ENCODE results near the gene SCAF11. TPM values are rescaled to one million over a fixed set of nuclear protein-coding genes. Genes with fewer than 3 reads are reported as not detected.

SCAF11 gene
- total RNA-seq, 2 experiments from 2014 or later = 134 to 140 TPM

DNA sequence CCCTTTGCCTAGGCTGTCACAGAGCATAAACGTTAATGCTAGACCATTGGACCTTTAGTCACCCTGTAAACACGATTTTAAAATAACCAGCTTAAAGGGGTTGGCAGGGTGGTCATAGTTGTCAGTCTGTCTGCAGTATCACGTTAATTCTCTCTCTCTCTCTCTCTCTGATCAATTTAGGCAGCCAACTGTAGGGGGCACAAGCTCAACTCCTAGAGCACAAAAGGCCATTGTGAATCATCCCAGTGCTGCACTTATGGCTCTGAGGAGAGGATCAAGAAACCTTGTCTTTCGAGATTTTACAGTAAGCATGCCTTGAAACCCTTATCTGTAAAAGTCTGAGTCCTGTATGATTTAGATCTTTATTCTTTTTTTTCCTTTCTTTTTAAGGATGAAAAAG is 97.1 kb downstream of the SCAF11 start:
- Mint-ChIP-seq H3K27ac (no peak overlapping the region), H3K9me3 (no peaks in the 10 kb centered on the region), H3K36me3 (ENCODE audit: low read depth) (peaks cover 55% of the 10 kb centered on the region), H3K4me1 (peaks cover 26% of the 10 kb centered on the region), H3K27me3 (no peaks in the 10 kb centered on the region), H3K4me3 (no peak overlapping the region)
- ChIA-PET CTCF (interaction anchor here (1.0 to 1.7 kb wide), 2 partner anchors 14 to 26 kb away, joined by 4 to 5 read pairs; no protein-coding TSS in a partner anchor), POLR2A (no interaction called here)
- DNase-seq = no peak

DNA sequence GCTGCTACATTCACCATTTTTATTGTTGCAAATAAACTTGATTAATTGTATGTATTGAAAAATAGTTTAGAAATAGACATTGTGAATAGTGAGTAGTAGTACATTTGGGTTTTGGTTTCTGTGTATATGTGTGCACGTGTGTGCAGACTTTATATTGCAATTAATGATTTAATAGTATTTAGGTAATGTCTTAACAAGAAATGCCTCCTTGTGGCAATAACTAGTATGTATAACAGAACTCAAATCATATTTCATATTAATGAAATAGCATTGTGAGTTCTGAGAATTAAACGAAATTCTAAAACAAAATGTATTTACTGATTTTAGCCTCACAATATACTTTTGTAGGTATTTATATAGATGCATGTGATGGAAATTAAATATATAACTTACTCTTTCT is 100.1 kb downstream of the SCAF11 start:
- CTCF ChIA-PET = no interaction called here
- Mint-ChIP-seq H3K27me3 (no peaks in the 10 kb centered on the region), H3K4me1 (peaks cover 26% of the 10 kb centered on the region), H3K36me3 (ENCODE audit: low read depth) (peaks cover 55% of the 10 kb centered on the region), H3K9me3 (peaks cover 8% of the 10 kb centered on the region), H3K27ac (no peak overlapping the region), H3K4me3 (no peak overlapping the region)
- DNase-seq = no peak
- POLR2A ChIA-PET = no interaction called here

DNA sequence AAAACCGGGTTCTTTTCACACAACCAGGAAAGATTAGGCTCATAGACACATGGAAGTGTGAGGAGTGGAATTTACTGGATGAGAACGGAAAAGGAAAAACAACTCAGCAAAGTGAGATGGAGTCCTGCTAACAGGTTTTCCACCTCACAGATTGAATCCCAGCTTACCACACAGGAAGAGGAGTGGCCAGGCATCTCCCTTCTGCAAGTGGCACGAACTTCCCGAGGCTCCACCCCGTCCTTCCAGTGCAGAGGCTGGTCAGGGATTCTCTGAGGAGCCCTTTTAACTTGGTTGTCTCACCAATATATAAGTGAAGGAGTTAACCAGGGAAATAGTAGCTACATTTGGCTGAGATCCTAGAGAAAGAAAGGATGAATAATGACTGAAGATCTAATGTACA is 102.8 kb downstream of the SCAF11 start:
- no peak for DNase-seq
- CTCF ChIA-PET = no interaction called here
- peaks cover 57% of the 10 kb centered on the region for H3K36me3 Mint-ChIP-seq (ENCODE audit: low read depth)
- H3K4me3 Mint-ChIP-seq = no peak overlapping the region
- POLR2A ChIA-PET = no interaction called here
- peaks cover 14% of the 10 kb centered on the region for H3K4me1 Mint-ChIP-seq
- peaks cover 15% of the 10 kb centered on the region for H3K9me3 Mint-ChIP-seq
- no peaks in the 10 kb centered on the region for H3K27me3 Mint-ChIP-seq
- H3K27ac Mint-ChIP-seq = no peak overlapping the region

DNA sequence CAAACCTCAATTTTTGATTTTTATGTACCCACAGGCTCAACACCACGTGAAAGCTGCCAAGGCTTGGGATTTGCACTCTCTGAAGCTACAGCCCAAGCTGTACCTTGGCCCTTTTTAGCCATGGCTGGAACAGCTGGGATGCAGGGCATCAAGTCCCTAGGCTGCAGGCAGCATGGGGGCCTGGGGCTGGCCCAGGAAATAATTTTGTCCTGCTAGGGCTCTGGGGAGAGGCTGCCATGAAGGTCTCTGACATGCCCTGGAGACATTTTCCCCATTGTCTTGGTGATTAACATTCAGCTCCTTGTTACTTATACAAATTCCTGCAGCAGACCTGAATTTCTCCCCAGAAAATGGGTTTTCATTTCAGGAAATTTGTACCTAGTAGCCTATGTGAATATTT is 103.7 kb downstream of the SCAF11 start:
- Mint-ChIP-seq H3K4me3 (no peak overlapping the region), H3K27ac (no peak overlapping the region), H3K9me3 (peaks cover 15% of the 10 kb centered on the region), H3K27me3 (no peaks in the 10 kb centered on the region), H3K36me3 (ENCODE audit: low read depth) (peaks cover 58% of the 10 kb centered on the region), H3K4me1 (peaks cover 9% of the 10 kb centered on the region)
- DNase-seq = no peak
- POLR2A ChIA-PET = no interaction called here
- CTCF ChIA-PET = interaction anchor here (0.7 to 1.0 kb wide), 2 partner anchors 29 to 157 kb away, joined by 3 read pairs; partner anchors contain the start of gene ARID2

DNA sequence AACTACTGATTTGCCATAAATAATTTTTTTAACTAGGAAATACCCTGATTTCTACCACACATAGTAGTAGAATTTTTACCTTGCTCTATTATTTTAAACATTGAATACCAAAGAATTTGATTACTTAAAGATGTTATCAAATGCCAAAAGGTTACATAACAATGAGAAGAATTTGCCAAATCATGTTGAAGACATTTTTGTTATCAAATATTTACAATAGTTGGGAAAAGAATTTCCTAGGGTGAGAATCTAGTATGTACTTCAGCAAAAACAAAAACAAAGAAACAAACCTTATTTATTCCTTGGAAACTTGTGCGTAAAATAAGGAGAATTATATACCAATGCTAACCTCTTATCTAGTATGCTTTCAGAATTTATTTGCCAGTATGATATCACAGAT is 107.2 kb downstream of the SCAF11 start:
- H3K27me3 Mint-ChIP-seq = no peaks in the 10 kb centered on the region
- CTCF ChIA-PET = no interaction called here
- peaks cover 34% of the 10 kb centered on the region for H3K4me1 Mint-ChIP-seq
- peaks cover 82% of the 10 kb centered on the region for H3K36me3 Mint-ChIP-seq (ENCODE audit: low read depth)
- DNase-seq = no peak
- no peak overlapping the region for H3K27ac Mint-ChIP-seq
- POLR2A ChIA-PET = no interaction called here
- no peak overlapping the region for H3K4me3 Mint-ChIP-seq
- peaks cover 15% of the 10 kb centered on the region for H3K9me3 Mint-ChIP-seq

DNA sequence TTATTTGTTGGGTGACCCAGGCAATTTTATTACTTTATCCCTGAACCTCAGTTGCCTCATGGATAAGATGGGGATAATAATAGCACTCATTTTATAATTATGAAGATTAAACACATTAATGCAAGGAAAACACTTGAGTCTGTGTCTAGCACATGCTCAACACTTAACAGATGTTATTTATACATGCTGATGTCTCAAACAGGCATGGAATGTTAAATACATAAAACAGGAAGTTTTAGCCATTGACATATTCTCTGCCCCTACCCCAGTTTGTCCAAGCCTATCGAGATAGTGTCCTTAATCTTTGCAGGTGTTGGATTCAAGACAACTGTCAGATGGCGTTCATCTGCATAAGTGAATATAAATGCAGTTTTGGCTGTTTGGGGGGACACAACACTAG is 109.8 kb downstream of the SCAF11 start:
- ChIA-PET CTCF (no interaction called here), POLR2A (no interaction called here)
- DNase-seq = no peak
- Mint-ChIP-seq H3K36me3 (ENCODE audit: low read depth) (peaks cover 82% of the 10 kb centered on the region), H3K4me1 (peaks cover 50% of the 10 kb centered on the region), H3K9me3 (peaks cover 10% of the 10 kb centered on the region), H3K27me3 (no peaks in the 10 kb centered on the region), H3K27ac (no peak overlapping the region), H3K4me3 (no peak overlapping the region)

DNA sequence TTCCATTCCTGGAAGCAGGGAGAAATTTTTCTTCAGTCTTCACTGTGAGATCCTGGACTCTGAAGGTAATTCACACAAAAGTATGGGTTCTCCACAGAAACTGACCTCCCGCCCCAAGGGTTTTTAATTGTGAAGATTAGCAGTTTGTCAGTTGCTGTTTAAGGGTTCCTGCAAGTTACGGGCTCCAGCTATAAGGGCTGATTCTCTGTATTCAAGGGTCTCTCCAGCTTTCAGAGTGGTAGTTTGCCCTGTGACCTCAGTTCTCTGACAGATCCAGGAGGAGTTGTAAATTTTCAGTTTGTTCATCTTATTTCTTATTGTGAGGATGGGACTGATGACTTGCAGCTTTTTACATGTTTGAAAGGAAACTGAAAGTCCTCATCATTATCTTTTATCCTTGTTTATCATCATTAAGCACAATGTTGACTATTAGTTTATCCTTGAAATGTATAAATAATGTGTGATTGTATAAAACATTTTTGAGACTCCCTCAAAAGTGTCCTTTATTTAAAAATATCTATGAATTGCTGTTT is 110.9 kb downstream of the SCAF11 start:
- Mint-ChIP-seq H3K4me3 (peak overlapping the region; percentile 30), H3K4me1 (peaks cover 55% of the 10 kb centered on the region), H3K9me3 (peaks cover 7% of the 10 kb centered on the region), H3K36me3 (ENCODE audit: low read depth) (peaks cover 83% of the 10 kb centered on the region), H3K27me3 (no peaks in the 10 kb centered on the region), H3K27ac (peak overlapping the region; percentile 86)
- DNase-seq = no peak
- POLR2A ChIA-PET = no interaction called here
- CTCF ChIA-PET = interaction anchor here (1.0 to 1.3 kb wide), 3 partner anchors 13 to 25 kb away, joined by 3 to 5 read pairs (median 4); no protein-coding TSS in a partner anchor

DNA sequence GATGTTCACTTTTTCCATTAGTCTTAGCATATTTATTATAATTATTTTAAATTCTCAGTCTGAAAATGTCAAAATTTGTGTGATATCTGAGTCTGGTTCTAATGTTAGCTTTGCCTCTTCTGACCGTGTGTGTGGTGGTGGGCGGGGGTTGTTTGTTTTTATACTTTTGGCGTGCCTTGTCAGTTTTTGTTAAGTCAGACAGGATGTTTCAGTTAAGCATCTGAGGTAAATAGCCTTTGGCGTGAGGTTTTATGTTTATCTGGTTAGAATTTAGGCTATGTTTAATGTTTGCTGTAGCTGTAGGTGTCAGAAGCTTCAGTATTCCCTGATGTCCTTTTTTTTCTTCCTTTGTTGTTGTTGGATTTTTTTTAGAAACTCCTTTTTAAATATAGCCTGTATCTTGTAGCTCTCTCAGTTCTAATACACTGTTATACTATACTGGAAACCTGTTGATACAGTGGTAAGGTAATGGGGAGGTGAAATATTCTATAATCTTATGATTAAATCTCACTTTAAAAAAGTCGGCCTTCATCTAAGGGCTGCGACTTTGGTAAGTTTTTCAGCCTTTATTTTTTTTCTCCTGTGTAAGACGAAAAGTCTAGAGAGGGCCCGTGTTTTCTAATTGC is 111.6 kb downstream of the SCAF11 start:
- Mint-ChIP-seq H3K4me1 (peaks cover 55% of the 10 kb centered on the region), H3K9me3 (peaks cover 9% of the 10 kb centered on the region), H3K4me3 (peak overlapping the region; percentile 30), H3K27ac (peak overlapping the region; percentile 86), H3K36me3 (ENCODE audit: low read depth) (peaks cover 83% of the 10 kb centered on the region), H3K27me3 (no peaks in the 10 kb centered on the region)
- ChIA-PET POLR2A (interaction anchor here (0.5 to 0.6 kb wide), 2 partner anchors 121 to 215 kb away, joined by 3 read pairs; no protein-coding TSS in a partner anchor), CTCF (interaction anchor here (1.0 to 1.3 kb wide), 3 partner anchors 14 to 26 kb away, joined by 3 to 5 read pairs (median 4); no protein-coding TSS in a partner anchor)
- peak; percentile 41 for DNase-seq

DNA sequence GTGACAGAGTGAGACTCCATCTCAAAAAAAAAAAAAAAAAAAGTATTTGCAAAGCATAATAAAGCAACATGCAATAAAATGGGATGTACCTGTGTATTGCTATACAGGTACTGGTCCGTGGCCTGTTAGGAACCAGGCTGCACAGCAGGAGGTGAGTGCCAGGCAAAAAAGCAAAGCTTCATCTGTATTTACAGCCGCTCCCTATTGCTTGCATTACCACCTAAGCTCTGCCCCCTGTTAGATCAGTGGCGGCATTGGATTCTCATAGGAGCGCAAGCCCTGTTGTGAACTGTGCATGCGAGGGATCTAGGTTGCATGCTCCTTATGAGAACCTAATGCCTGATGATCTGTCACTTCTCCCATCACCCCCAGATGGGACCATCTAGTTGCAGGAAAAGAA is 113.3 kb downstream of the SCAF11 start:
- peaks cover 55% of the 10 kb centered on the region for H3K4me1 Mint-ChIP-seq
- ChIA-PET POLR2A (no interaction called here), CTCF (no interaction called here)
- no peak for DNase-seq
- no peak overlapping the region for H3K4me3 Mint-ChIP-seq
- H3K9me3 Mint-ChIP-seq = peaks cover 6% of the 10 kb centered on the region
- no peaks in the 10 kb centered on the region for H3K27me3 Mint-ChIP-seq
- H3K27ac Mint-ChIP-seq = no peak overlapping the region
- H3K36me3 Mint-ChIP-seq (ENCODE audit: low read depth) = peaks cover 82% of the 10 kb centered on the region

DNA sequence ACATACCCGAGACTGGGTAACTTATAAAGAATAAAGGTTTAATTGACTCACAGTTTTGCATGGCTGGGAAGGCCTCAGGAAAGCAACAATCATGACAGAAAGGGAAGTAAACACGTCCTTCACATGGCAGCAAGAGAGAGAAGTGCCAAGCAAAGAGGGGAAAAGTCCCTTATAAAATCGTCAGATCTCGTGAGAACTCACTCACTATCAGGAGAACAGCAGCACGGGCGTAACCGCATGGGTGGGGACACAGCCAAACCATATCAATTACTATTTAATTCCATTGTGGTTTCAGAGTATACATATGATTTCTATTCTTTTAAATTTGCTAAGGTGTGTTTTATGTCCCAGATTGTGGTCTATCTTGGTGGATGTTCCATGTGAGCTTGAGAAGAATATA is 117.9 kb downstream of the SCAF11 start:
- no peak overlapping the region for H3K27ac Mint-ChIP-seq
- no peaks in the 10 kb centered on the region for H3K27me3 Mint-ChIP-seq
- DNase-seq = no peak
- ChIA-PET POLR2A (no interaction called here), CTCF (no interaction called here)
- H3K4me3 Mint-ChIP-seq = no peak overlapping the region
- peaks cover 62% of the 10 kb centered on the region for H3K36me3 Mint-ChIP-seq (ENCODE audit: low read depth)
- H3K9me3 Mint-ChIP-seq = peaks cover 6% of the 10 kb centered on the region
- H3K4me1 Mint-ChIP-seq = peaks cover 24% of the 10 kb centered on the region

All from activated CD4-positive, alpha-beta T cell treated with anti-CD3 and anti-CD28 coated beads, Interleukin-2, amount 10 ng/mL, durations not matched to agents 7 days and 5 days (primary cell).